ENCODE measurements around the gene ROBO4. TPM values are rescaled to one million over a fixed set of nuclear protein-coding genes. Genes with fewer than 3 reads are reported as not detected.

The ROBO4 gene
- total and polyA plus RNA-seq, 2 experiments from 2014 or later = not detected

DNA sequence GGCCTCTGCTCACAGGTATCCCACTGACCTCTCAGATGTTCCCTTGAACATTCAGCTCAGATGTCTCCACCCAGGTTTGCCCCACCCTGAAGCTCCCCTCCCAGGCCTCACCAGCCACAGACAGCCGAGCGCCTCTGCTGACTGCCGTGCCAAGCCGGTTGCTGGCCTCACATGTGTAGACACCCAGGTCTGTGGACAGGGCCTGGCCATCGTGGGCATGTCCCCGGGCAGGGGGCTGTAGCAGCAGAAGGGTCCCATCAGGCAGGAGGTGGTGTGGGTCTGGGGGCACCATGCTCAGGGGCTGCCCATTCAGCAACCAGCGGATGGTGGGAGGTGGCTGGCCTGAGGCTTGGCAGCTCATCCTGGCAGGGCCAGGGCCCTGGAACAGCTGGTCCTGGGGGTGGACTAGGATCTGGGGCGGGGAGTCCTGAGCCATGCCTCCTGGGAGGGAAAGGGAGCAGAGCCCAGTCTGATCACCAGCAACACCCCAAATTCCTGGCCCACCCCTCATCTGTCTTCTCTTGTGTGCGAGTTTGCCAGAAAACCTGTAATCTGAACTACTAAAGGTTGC is 759 bp downstream of the ROBO4 start (continued):
- TF ChIP-seq, protein P1, sequence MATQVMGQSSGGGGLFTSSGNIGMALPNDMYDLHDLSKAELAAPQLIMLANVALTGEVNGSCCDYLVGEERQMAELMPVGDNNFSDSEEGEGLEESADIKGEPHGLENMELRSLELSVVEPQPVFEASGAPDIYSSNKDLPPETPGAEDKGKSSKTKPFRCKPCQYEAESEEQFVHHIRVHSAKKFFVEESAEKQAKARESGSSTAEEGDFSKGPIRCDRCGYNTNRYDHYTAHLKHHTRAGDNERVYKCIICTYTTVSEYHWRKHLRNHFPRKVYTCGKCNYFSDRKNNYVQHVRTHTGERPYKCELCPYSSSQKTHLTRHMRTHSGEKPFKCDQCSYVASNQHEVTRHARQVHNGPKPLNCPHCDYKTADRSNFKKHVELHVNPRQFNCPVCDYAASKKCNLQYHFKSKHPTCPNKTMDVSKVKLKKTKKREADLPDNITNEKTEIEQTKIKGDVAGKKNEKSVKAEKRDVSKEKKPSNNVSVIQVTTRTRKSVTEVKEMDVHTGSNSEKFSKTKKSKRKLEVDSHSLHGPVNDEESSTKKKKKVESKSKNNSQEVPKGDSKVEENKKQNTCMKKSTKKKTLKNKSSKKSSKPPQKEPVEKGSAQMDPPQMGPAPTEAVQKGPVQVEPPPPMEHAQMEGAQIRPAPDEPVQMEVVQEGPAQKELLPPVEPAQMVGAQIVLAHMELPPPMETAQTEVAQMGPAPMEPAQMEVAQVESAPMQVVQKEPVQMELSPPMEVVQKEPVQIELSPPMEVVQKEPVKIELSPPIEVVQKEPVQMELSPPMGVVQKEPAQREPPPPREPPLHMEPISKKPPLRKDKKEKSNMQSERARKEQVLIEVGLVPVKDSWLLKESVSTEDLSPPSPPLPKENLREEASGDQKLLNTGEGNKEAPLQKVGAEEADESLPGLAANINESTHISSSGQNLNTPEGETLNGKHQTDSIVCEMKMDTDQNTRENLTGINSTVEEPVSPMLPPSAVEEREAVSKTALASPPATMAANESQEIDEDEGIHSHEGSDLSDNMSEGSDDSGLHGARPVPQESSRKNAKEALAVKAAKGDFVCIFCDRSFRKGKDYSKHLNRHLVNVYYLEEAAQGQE (IDR thresholded peaks at IDR 0.05; ENCODE audit: unreplicated experiment) = no peak
- no peak for TF ChIP-seq ZNF331 (CRISPR knock-in tag; IDR thresholded peaks at IDR 0.05; ENCODE audit: low read depth)
- TF ChIP-seq ZNF462 (CRISPR knock-in tag; IDR thresholded peaks at IDR 0.05) = no peak

GRCh38 chr11:124896071-124896750 is 1.5 kb downstream of the ROBO4 start:
- no peak overlapping the region for H2AFZ ChIP-seq
- no peaks in the 10 kb centered on the region for H4K20me1 ChIP-seq (replicated peaks; ENCODE audit: insufficient read depth)
- H3K4me3 ChIP-seq = no peak overlapping the region
- Mint-ChIP-seq H3K27me3 (ENCODE audit: insufficient read depth, low read depth, poor library complexity) (peaks cover 11% of the 10 kb centered on the region), H3K4me3 (no peak overlapping the region), H3K9me3 (no peaks in the 10 kb centered on the region), H3K36me3 (ENCODE audit: low read depth) (no peaks in the 10 kb centered on the region), H3K27ac (no peak overlapping the region), H3K4me1 (peaks cover 23% of the 10 kb centered on the region)
- H3K4me1 ChIP-seq (ENCODE audit: insufficient read depth) = peaks cover 4% of the 10 kb centered on the region; the same call in 1 of the 2 replicates
- H3K4me2 ChIP-seq = no peak overlapping the region
- no peaks in the 10 kb centered on the region for H3K27me3 ChIP-seq (ENCODE audit: insufficient read depth)
- H3F3A ChIP-seq (replicated peaks; ENCODE audit: low read depth) = no peaks in the 10 kb centered on the region
- H3K79me2 ChIP-seq (replicated peaks; ENCODE audit: insufficient read depth) = no peaks in the 10 kb centered on the region
- ATAC-seq (no peak), DNase-seq (ENCODE audit: low spot score) (no peak)
- no peak overlapping the region for H3K27ac ChIP-seq (ENCODE audit: low read depth)
- H3K9me2 ChIP-seq (ENCODE audit: insufficient read depth) = 0 out of 2 replicates have a peak, but pooled peaks cover 3% of the 10 kb centered on the region
- no peaks in the 10 kb centered on the region for H3K36me3 ChIP-seq (ENCODE audit: insufficient read depth)
- TF ChIP-seq ZNF462 (CRISPR knock-in tag; IDR thresholded peaks at IDR 0.05) (no peak), NANOG (IDR thresholded peaks at IDR 0.05; ENCODE audit: borderline replicate concordance) (no peak)
